22Rv1 (cell line): ENCODE data around the gene SENP7.

Source experiments
- ZFX ChIP-seq: fragments of 450-650 bp; IDR thresholded peaks from 2 replicates; pipeline ENCODE4 v1.6.1; 2017; ENCODE audit warnings: antibody characterized with exemption, borderline replicate concordance
- TF ChIP-seq, protein P1 (sequence below): fragments of 450-650 bp; IDR thresholded peaks from 2 replicates; pipeline ENCODE4 v1.5.1; 2017; ENCODE audit warnings: mild to moderate bottlenecking

DNA sequence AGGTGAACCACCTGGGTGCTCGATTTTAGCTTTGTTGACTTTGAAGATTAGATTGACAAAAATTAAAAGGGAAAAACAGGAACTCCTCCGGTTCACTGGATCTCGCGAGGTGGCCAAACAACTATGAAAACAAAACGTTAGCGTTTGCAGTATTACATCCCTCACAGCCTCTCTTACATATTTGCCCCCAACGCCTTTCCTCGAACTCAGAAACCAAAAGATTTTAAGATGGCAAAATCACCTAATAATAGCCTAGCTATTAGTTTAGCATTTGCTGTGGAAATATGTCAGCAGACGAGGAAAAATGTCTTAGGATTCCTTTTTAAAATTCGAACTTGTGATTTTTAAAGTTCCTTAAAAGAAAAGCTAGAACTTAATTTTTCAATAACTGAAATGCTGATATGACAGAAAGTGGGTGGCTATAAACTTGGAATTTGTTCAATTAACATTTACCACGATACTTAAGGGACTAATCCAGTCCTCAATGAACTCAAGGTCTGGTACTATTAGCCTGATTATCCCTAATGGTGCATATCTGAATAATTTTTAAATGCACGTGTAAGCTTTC is 491 bp upstream of the SENP7 start:
- TF ChIP-seq, protein P1, sequence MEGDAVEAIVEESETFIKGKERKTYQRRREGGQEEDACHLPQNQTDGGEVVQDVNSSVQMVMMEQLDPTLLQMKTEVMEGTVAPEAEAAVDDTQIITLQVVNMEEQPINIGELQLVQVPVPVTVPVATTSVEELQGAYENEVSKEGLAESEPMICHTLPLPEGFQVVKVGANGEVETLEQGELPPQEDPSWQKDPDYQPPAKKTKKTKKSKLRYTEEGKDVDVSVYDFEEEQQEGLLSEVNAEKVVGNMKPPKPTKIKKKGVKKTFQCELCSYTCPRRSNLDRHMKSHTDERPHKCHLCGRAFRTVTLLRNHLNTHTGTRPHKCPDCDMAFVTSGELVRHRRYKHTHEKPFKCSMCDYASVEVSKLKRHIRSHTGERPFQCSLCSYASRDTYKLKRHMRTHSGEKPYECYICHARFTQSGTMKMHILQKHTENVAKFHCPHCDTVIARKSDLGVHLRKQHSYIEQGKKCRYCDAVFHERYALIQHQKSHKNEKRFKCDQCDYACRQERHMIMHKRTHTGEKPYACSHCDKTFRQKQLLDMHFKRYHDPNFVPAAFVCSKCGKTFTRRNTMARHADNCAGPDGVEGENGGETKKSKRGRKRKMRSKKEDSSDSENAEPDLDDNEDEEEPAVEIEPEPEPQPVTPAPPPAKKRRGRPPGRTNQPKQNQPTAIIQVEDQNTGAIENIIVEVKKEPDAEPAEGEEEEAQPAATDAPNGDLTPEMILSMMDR: no peak
- TF ChIP-seq ZFX: no peak
